Ishikawa (cell line): Measurements from ENCODE around the gene ABCB11.

ENCODE experiments used
- CEBPB ChIP-seq: IDR thresholded peaks from 2 replicates; pipeline ENCODE4 v1.6.1; 2012
- CREB1 ChIP-seq: IDR thresholded peaks from 2 replicates; pipeline ENCODE4 v1.6.1; 2012; ENCODE audit warnings: low read depth
- EGR1 ChIP-seq: IDR thresholded peaks from 2 replicates; pipeline ENCODE4 v1.6.1; 2012
- EP300 ChIP-seq: IDR thresholded peaks from 2 replicates; pipeline ENCODE4 v1.6.1; 2012; ENCODE audit warnings: borderline replicate concordance
- FOXM1 ChIP-seq: IDR thresholded peaks from 2 replicates; pipeline ENCODE4 v1.6.1; 2012; ENCODE audit warnings: low read depth, borderline replicate concordance
- MAX ChIP-seq: IDR thresholded peaks from 2 replicates; pipeline ENCODE4 v1.6.1; 2012
- NFIC ChIP-seq: IDR thresholded peaks from 2 replicates; pipeline ENCODE4 v1.6.1; 2012
- RAD21 ChIP-seq: IDR thresholded peaks from 2 replicates; pipeline ENCODE4 v1.6.1; 2012; ENCODE audit warnings: low read depth
- TAF1 ChIP-seq: IDR thresholded peaks from 2 replicates; pipeline ENCODE4 v1.6.1; 2012; ENCODE audit warnings: low read depth, mild to moderate bottlenecking
- TCF12 ChIP-seq: IDR thresholded peaks from 2 replicates; pipeline ENCODE4 v1.6.1; 2012; ENCODE audit warnings: low read depth
- TEAD4 ChIP-seq: IDR thresholded peaks from 2 replicates; pipeline ENCODE4 v1.6.1; 2012
- YY1 ChIP-seq: IDR thresholded peaks from 2 replicates; pipeline ENCODE4 v1.6.1; 2012; ENCODE audit warnings: low read depth
- ZBTB7A ChIP-seq: IDR thresholded peaks from 2 replicates; pipeline ENCODE4 v1.6.1; 2012; ENCODE audit warnings: low read depth
- TF ChIP-seq, protein P1 (sequence below): IDR thresholded peaks from 2 replicates; pipeline ENCODE4 v1.6.1; 2012; ENCODE audit warnings: low read depth, mild to moderate bottlenecking
- TF ChIP-seq, protein P2 (sequence below): IDR thresholded peaks from 2 replicates; pipeline ENCODE4 v1.6.1; 2012

ABCB11 gene

DNA sequence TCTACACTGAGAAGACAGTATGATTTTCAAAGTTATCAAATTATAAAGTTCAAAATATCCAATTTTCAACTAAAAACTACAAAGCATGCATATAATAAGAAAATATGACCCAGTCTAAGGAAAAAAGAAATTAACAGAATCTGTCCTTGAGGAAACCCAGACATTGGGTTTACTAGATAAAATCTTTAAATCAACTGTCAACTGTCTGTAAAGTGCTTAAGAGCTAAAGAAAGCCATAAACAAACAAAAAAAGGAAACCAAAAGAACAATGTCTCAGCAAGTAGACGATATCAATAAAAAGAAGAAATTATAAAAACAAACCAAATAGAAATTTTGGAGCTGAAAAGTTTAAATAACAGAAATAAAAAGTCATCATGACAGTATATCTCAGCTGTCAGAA, 10.5 kb upstream of the ABCB11 start:
- no peak for TF ChIP-seq NFIC
- no peak for TF ChIP-seq EGR1
- no peak for TF ChIP-seq TCF12

DNA sequence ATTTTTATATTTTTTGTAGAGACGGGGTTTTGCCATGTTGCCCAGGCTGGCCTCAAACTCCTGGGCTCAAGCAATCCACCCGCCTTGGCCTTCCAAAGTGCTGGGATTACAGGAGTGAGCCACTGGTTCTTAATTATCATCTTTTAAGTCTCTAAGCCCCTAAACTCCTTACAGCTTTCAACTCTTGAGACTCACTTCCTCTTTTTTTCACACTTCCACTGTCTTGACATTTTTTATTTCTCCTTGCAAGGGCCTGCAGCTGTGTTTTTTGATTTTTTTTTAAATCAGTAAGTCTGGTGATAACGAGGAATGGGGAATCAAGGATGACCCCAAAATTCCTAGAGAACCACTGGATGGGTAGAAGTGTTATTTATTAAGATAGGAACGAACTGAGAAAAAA, 8.6 kb upstream of the ABCB11 start:
- no peak for TF ChIP-seq EGR1

GRCh38 chr2:169038338-169038757, 7.2 kb upstream of the ABCB11 start:
- TF ChIP-seq, protein P1, sequence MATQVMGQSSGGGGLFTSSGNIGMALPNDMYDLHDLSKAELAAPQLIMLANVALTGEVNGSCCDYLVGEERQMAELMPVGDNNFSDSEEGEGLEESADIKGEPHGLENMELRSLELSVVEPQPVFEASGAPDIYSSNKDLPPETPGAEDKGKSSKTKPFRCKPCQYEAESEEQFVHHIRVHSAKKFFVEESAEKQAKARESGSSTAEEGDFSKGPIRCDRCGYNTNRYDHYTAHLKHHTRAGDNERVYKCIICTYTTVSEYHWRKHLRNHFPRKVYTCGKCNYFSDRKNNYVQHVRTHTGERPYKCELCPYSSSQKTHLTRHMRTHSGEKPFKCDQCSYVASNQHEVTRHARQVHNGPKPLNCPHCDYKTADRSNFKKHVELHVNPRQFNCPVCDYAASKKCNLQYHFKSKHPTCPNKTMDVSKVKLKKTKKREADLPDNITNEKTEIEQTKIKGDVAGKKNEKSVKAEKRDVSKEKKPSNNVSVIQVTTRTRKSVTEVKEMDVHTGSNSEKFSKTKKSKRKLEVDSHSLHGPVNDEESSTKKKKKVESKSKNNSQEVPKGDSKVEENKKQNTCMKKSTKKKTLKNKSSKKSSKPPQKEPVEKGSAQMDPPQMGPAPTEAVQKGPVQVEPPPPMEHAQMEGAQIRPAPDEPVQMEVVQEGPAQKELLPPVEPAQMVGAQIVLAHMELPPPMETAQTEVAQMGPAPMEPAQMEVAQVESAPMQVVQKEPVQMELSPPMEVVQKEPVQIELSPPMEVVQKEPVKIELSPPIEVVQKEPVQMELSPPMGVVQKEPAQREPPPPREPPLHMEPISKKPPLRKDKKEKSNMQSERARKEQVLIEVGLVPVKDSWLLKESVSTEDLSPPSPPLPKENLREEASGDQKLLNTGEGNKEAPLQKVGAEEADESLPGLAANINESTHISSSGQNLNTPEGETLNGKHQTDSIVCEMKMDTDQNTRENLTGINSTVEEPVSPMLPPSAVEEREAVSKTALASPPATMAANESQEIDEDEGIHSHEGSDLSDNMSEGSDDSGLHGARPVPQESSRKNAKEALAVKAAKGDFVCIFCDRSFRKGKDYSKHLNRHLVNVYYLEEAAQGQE, result no peak
- TF ChIP-seq EGR1 (no peak), RAD21 (no peak), TAF1 (no peak), CREB1 (no peak), TEAD4 (no peak)

DNA sequence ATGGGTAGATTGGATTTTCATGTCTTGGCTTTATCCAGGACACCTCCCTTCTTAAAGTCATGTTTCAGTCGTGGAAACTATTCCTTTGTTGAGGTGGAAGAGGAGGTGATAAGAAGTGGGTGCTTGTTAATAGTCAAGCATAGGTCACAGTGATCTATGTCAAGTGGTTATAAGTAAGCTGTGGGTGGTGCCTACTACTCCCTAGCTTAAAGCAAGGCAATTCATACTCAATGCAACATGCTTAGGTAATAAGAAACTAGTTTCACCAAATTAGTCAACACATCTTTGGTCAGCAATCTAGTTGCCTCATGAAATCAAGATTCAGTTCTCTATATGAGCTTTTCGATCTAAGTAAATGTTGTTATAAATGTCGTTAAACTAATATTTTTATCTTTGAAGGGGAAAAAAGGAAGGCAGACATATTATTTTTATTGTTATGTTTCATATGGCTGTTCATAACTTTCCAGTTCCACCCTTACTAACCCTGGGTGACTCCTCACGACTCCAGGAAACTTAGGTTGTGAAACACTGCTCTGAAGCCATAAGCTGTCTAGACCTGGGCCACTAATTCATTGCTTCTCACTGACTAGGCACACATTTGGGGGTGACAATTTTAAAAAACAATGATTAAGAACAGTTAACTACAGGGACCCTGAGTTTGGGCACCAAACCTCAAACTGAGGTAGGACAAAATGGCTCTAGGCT, 5.8 kb upstream of the ABCB11 start:
- TF ChIP-seq EP300 (no peak), FOXM1 (no peak), ZBTB7A (no peak), YY1 (no peak), CEBPB (no peak), CREB1 (no peak), TEAD4 (no peak), EGR1 (no peak), MAX (no peak)
- TF ChIP-seq, protein P1, result no peak
- TF ChIP-seq, protein P2, sequence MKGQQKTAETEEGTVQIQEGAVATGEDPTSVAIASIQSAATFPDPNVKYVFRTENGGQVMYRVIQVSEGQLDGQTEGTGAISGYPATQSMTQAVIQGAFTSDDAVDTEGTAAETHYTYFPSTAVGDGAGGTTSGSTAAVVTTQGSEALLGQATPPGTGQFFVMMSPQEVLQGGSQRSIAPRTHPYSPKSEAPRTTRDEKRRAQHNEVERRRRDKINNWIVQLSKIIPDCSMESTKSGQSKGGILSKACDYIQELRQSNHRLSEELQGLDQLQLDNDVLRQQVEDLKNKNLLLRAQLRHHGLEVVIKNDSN, result no peak

DNA sequence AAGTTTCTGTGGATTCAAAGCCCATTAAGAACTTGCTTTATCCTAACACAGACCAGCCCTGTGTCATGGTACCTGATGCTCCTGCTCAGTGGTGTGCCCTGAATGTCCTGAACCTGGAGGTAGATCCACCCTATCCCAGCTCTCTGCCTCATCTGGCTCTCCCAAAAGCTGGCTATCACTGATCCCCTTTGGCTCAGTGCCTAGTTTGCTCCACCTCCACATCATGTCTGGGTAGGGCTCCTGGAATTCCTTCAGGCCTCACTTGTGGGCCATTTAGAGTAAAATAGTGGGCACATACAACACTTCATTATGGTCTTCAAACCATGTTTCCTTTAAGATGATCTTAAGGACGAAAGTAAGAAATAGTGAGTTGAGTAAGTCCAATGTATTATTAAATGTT, 4.8 kb upstream of the ABCB11 start:
- TF ChIP-seq MAX (no peak), NFIC (no peak), CEBPB (no peak), YY1 (no peak), EP300 (no peak), CREB1 (no peak)

DNA sequence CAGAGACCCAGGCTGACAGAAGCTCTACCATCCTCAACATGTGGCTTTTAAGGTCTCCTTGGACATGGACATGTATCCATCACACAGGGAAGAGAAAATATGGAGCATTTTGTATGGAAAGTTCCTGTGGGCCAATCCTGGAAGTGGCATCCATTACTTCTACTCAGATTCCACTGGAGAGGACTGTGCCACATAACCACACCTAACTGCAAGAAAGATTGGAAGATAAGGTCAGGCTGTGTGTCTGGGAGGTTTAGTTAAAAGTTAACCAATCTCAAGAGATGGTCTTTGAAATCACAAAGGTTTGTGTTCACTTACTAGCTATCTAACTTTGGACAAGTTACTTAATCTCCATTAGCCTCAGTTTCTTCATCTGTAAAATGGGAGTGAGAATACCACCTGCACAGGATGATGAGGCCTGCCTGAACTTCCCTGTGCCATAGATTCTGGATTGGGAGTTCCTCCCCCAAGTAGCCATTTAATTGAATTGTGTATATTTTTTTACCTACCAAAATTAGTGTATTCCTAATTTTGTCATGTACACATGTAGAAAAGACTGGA, 3.9 kb upstream of the ABCB11 start:
- no peak for TF ChIP-seq TAF1

GRCh38 chr2:169034256-169034655, 3.1 kb upstream of the ABCB11 start:
- TF ChIP-seq TCF12 (no peak), FOXM1 (no peak), CEBPB (no peak), RAD21 (no peak), NFIC (no peak), TEAD4 (no peak), CREB1 (no peak), EP300 (no peak), EGR1 (no peak), TAF1 (no peak), YY1 (no peak), ZBTB7A (no peak), MAX (no peak)
- TF ChIP-seq, protein P1, result no peak
- TF ChIP-seq, protein P2, result no peak
